Kidney capillary endothelial cell (primary cell): Measurements from ENCODE around the gene CERS6.

Source experiments
- DNase-seq: peaks from one replicate; pipeline ENCODE4 v3.0.0-alpha.2; 2018; ENCODE audit warnings: low spot score

Gene CERS6

GRCh38 chr2:168703926-168704325 is 247.9 kb downstream of the CERS6 start:
- DNase-seq: no peak

DNA sequence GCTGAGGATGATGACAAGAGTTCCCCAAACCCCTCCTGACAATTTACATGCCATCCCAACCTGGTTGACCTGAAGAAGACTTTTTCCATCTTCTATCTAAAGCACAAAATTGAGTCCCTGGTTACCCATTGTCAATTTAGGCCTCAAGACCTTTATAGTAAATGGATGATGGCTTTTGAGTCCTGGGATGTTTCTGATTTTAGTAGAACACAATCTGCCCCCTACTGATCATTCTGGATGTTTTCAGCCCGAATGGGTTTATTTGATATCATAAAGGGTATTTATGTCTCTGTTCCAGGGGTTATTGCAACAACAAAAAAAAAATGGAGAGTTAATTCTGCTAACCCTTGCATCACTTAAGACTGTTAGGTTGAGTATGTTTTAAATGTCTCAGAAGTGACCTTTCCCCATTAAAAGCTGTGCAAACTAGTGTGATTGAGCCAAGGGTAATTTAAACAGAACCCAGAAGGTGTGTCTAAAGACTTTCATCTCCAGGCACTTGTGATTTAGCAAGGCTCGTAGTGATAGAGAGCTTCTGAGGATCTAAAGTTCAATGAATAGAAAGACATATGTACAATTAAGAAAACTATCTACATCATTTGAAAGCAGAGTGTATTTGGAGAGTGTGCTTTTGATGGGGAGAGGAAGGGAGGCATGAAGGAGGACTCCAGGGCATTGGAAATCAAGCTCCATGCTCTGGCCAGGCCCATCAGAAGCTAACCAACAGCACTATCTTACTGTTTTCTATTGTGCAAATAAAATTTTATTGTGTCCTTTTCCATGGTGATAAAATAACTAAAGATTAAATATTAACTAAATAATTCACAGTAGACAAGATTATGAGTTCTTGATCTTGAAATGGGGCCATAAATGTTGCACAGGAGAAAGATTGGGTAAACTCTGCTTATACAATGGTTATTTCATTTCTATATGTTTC is 249.7 kb downstream of the CERS6 start:
- peak; percentile 24 for DNase-seq

GRCh38 chr2:168706806-168707205 is 250.7 kb downstream of the CERS6 start:
- DNase-seq: no peak

DNA sequence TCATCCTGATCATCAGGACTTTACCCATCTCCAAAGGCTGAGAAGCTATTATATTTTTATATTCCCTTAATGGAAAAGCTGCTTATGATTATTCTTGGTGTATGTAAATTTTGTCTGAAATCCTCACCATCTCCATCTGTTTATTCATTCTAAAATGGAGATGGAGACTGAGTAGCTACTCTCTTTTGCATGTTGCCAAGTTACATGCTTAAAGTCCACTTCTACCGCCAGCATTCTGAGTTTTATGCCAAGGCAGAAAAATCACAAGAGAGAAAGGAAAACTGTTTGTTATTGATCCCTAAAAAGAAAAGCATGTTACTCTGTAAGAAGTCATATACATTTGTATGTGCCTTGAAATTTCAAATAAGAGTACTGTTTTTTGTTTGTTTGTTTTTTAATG is 252.0 kb downstream of the CERS6 start:
- DNase-seq: no peak

GRCh38 chr2:168710754-168711467 is 254.8 kb downstream of the CERS6 start:
- DNase-seq: no peak

DNA sequence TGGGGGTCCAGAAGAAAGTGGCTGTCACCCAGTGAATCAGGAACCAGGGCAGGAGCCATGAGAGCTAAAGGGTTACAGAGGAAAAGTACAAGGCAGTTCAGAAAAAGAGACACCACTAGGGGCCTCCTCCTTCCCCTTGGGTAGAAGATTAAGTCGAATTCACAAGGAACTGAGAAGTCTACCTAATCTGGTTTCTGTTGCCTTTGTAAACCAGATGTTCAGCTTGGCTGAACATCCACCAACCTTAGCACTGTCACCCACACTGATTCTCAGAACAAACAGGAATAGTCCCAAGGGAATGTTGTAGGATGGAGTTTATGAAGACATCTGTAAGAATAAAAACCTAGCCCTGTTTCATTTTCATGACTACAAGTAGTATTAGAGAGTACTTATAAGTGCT is 256.0 kb downstream of the CERS6 start:
- no peak for DNase-seq

DNA sequence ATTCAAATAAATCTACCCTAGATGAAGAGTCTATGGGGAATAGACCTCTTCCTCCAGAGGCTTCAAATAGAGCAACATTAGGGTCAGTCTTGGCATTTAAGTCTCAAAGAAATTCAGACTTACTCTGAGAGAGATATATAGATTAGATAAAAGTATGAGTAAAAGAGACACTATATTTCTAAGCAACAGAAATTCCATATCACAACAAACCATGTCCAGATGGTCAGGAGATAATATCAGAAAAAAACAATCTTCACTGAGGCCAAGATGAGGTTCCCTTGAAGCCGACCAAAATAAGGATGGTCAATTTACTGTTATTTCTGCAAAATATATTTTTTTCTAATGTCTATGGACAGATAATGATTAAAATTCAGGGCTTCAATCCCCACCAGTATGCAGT is 257.3 kb downstream of the CERS6 start:
- DNase-seq: no peak

DNA sequence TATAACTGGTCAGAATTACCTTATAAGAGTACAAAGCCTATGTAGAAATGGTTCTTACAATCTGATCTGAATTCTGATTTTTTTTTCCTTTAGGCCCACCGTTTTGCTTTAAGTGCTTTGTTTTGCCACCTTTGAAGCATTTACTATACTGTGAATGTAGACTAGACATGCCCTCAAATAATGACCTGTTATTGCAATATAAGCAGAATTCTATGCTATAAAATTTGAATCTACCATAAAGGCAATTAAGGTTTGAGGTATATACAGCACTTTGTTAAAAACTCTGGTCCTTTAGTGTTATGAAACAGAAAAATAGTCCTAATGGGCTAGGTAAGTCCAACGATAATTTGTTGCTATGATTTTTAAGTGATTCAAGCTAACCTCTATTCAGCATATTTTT is 259.8 kb downstream of the CERS6 start:
- no peak for DNase-seq

GRCh38 chr2:168716839-168717238 is 260.8 kb downstream of the CERS6 start:
- DNase-seq: no peak

DNA sequence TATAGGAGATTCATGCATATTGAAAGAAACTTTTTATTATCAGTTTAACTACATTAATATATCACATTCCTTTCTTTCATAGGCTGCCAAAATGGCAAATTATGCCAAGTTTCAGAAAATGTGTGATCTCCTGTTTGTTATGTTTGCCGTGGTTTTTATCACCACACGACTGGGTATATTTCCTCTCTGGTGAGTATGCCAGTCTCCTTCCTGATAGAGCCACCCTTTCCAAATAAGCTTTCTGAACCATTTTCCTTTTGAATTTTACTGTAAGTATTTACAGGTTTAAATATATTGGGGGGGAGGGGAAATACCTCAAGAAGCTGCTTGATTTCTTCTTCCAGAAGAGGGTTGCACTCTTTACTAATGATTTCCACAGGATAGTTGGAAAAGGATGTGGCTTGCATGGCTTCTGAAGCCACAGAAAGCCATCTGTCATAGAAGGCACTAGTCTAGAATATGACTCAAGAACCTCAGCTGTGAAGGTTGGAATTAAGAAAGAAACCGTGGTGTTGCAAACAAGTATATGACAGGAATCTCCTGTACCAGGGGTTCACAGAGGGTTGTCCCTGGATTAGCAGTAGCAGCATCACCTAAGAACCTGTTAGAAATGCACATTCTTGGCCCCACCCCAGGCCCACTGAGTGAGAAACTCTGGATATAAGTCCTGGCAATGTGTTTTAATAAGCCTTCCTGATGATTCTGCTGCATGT is 261.9 kb downstream of the CERS6 start:
- DNase-seq: no peak

GRCh38 chr2:168718622-168719021 is 262.6 kb downstream of the CERS6 start:
- no peak for DNase-seq

DNA sequence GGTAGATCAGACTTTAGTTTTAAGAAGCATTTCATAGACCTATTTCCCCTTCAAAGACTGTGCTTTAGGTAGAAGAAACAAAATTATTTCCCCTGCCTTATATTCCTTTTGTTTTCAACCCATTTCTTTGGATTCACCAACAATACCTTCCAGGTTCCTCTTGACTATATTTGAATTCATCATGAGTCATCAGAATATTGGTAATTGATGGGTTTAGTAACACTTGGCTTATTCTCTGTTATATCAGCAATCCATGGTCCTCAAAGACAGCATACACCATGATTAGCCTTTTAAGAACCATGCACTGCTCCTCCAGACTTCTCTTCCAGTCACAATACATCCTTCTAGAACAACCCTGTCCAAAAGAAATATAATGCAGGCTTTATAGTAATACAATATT is 263.4 kb downstream of the CERS6 start:
- no peak for DNase-seq

DNA sequence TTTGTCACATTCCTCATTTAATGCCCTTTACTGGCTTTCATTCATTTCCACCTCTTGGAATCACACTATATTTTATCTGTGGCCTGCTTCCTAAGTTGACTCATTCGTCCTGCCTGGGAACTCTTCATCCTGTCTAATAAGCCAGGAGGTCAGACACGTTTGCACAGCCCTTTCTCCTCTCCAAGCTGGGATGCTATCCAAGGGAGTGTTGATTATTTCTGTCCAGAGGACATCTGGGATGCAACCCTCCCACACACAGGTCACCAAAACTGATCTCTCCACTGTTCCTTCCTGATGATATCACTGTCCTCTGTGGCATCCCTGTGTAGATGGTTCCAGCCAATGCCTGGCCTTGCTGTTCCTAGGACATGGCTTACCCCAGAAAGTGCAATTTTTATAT is 266.5 kb downstream of the CERS6 start:
- peak; percentile 49 for DNase-seq

GRCh38 chr2:168723275-168723899 is 267.3 kb downstream of the CERS6 start:
- DNase-seq: no peak

- DNase-seq: no peak
These were observed 270.3 kb downstream of the CERS6 start for GRCh38 chr2:168726375-168726774.

GRCh38 chr2:168727904-168728470 is 271.9 kb downstream of the CERS6 start:
- no peak for DNase-seq

DNA sequence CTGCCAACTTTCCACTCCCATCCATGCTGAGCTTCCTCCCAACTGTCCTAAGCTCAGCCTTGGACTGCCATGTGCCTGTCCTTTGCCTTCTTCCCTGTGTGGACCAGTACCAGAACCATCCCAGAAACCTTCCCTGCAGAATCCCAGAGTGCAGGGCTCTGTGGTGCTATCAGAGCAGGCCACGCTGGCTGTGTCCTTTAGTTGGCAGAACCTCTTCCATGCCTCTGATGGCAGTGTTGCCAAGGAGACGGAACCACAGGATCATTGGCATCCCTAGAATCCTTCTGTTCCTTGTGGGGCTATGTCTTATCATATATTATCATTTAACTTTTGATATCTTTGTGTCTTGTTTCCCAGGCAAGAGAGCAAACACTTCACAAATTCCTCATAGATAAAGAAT is 273.4 kb downstream of the CERS6 start:
- no peak for DNase-seq

- DNase-seq: no peak
These were observed 274.3 kb downstream of the CERS6 start for GRCh38 chr2:168730344-168730743.

- DNase-seq: no peak
These were observed 274.9 kb downstream of the CERS6 start for GRCh38 chr2:168731002-168731401.

DNA sequence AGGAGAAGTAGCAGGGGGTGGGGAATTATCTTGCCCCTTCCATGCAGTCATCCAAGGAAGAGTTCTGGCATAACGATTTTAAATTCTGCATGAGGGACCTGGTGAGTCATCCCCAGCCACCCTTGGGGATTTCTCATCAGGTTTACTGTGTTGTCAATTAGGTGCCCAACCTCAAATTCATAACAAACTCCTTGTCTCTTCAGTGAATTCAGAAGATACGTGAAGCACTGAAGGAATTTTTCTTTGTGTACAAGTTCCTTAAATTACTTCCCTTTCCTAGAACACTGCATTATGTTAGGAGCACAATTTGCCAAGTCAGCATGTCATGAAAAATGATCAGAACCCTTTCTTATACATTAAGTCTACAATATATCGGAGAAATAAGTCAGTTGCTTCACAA is 275.5 kb downstream of the CERS6 start:
- no peak for DNase-seq

GRCh38 chr2:168732100-168732499 is 276.0 kb downstream of the CERS6 start:
- DNase-seq: no peak

DNA sequence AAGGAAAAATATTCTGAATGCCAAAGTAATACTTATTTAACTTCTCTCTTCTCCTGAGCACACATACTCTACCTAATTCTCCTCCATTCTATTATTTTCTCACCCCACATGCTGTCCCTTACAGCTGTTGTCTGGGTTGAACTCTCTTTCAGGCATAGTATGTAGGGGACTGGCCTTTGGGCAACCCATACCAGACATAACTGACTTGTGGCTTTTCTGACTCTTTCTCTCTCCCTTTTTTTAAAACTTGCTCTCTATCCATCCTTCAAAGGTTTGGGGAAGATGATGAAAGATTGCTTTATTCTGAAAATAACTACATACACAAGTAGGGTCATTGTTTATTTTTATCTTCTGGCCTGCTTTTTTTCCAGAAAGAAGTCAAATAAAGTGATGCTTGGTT is 276.4 kb downstream of the CERS6 start:
- no peak for DNase-seq
